H9 (cell line): ENCODE data around the gene SYF2. TPM values are rescaled to one million over a fixed set of nuclear protein-coding genes. Genes with fewer than 3 reads are reported as not detected.

ENCODE experiments used
- DNase-seq: peaks from one replicate; pipeline ENCODE4 v3.0.0-alpha.2; 2017
- H2AFZ ChIP-seq: one replicate; pipeline ENCODE4 v1.6.1; 2013; ENCODE audit warnings: mild to moderate bottlenecking, low read length, control low read depth, moderate library complexity
- H2AK5ac ChIP-seq: 2 replicates; pipeline ENCODE4 v1.6.1; 2013; ENCODE audit warnings: low read length, control low read depth, mixed read lengths; ENCODE audit not compliant: insufficient read length
- H2BK120ac ChIP-seq: one replicate; pipeline ENCODE4 v1.6.1; 2013; ENCODE audit warnings: low read depth, mild to moderate bottlenecking, low read length, control low read depth, inconsistent platforms; ENCODE audit not compliant: poor library complexity, severe bottlenecking
- H2BK12ac ChIP-seq: 2 replicates; pipeline ENCODE4 v1.6.1; 2013; ENCODE audit warnings: low read length, control low read depth, mixed read lengths, low read depth; ENCODE audit not compliant: insufficient read length
- H2BK15ac ChIP-seq: 2 replicates; pipeline ENCODE4 v1.6.1; 2013; ENCODE audit warnings: low read depth, low read length, control low read depth
- H2BK20ac ChIP-seq: one replicate; pipeline ENCODE4 v1.6.1; 2013; ENCODE audit warnings: low read depth, mild to moderate bottlenecking, low read length, control low read depth, inconsistent platforms; ENCODE audit not compliant: poor library complexity, severe bottlenecking
- H2BK5ac ChIP-seq: 2 replicates; pipeline ENCODE4 v1.6.1; 2013; ENCODE audit warnings: low read length, control low read depth, mixed read lengths; ENCODE audit not compliant: insufficient read length
- H3K14ac ChIP-seq: 2 replicates; pipeline ENCODE4 v1.6.1; 2013; ENCODE audit warnings: low read length, control low read depth; ENCODE audit not compliant: insufficient read depth
- H3K18ac ChIP-seq: 2 replicates; pipeline ENCODE4 v1.6.1; 2013; ENCODE audit warnings: low read depth, mild to moderate bottlenecking, mixed read lengths, low read length, control low read depth; ENCODE audit not compliant: insufficient read length
- H3K23ac ChIP-seq: 2 replicates; pipeline ENCODE4 v1.6.1; 2013; ENCODE audit warnings: low read length, control low read depth, mixed read lengths, low read depth; ENCODE audit not compliant: insufficient read length
- H3K23me2 ChIP-seq: 2 replicates; pipeline ENCODE4 v1.6.1; 2013; ENCODE audit warnings: low read depth, mild to moderate bottlenecking, mixed read lengths, low read length, control low read depth; ENCODE audit not compliant: insufficient read length, poor library complexity, severe bottlenecking
- H3K27ac ChIP-seq: 2 replicates; pipeline ENCODE4 v1.5.1; 2013; ENCODE audit warnings: low read length, control low read depth, mixed read lengths, low read depth; ENCODE audit not compliant: insufficient read length
- H3K27me3 ChIP-seq: 2 replicates; pipeline ENCODE4 v1.6.1; 2013; ENCODE audit warnings: low read length, control low read depth, inconsistent platforms; ENCODE audit not compliant: insufficient read depth
- H3K4ac ChIP-seq: 2 replicates; pipeline ENCODE4 v1.6.1; 2013; ENCODE audit warnings: low read depth, mild to moderate bottlenecking, control low read depth, inconsistent platforms, low read length, moderate library complexity
- H3K4me1 ChIP-seq: 2 replicates; pipeline ENCODE4 v1.6.1; 2013; ENCODE audit warnings: low read length, control low read depth, inconsistent platforms; ENCODE audit not compliant: insufficient read depth
- H3K4me2 ChIP-seq: 2 replicates; pipeline ENCODE4 v1.6.1; 2013; ENCODE audit warnings: low read length, control low read depth, mixed read lengths; ENCODE audit not compliant: insufficient read length, insufficient read depth
- H3K56ac ChIP-seq: 2 replicates; pipeline ENCODE4 v1.6.1; 2013; ENCODE audit warnings: low read depth, mild to moderate bottlenecking, mixed read lengths, low read length, control low read depth; ENCODE audit not compliant: insufficient read length
- H3K79me1 ChIP-seq: 2 replicates; pipeline ENCODE4 v1.6.1; 2013; ENCODE audit warnings: low read depth, mild to moderate bottlenecking, moderate library complexity, low read length, control low read depth, inconsistent platforms; ENCODE audit not compliant: insufficient read depth, poor library complexity, severe bottlenecking
- H3K79me2 ChIP-seq: 2 replicates; pipeline ENCODE4 v1.6.1; 2013; ENCODE audit warnings: low read length, control low read depth, inconsistent platforms; ENCODE audit not compliant: insufficient read depth
- H3K9ac ChIP-seq: 2 replicates; pipeline ENCODE4 v1.6.1; 2013; ENCODE audit warnings: low read length, control low read depth, mixed read lengths; ENCODE audit not compliant: insufficient read length; ENCODE audit errors: extremely low read depth
- H3K9me3 ChIP-seq: one replicate; pipeline ENCODE4 v1.6.1; 2013; ENCODE audit warnings: low read depth, low read length, inconsistent platforms; ENCODE audit not compliant: control insufficient read depth
- H3T11ph ChIP-seq: one replicate; pipeline ENCODE4 v1.6.1; 2013; ENCODE audit warnings: mild to moderate bottlenecking, low read length, control low read depth, inconsistent platforms
- H4K20me1 ChIP-seq: one replicate; pipeline ENCODE4 v1.6.1; 2013; ENCODE audit not compliant: control insufficient read depth, insufficient read length, insufficient read depth
- H4K5ac ChIP-seq: 2 replicates; pipeline ENCODE4 v1.6.1; 2013; ENCODE audit warnings: low read depth, mild to moderate bottlenecking, mixed read lengths, low read length, control low read depth; ENCODE audit not compliant: insufficient read length
- H4K8ac ChIP-seq: replicated peaks from 2 replicates; pipeline ENCODE4 v1.6.1; 2013; ENCODE audit warnings: low read length, control low read depth, mixed read lengths, low read depth; ENCODE audit not compliant: insufficient read length
- H4K91ac ChIP-seq: 2 replicates; pipeline ENCODE4 v1.6.1; 2013; ENCODE audit warnings: low read depth, mild to moderate bottlenecking, moderate library complexity, mixed read lengths, low read length, control low read depth; ENCODE audit not compliant: insufficient read length
- H3K27ac Mint-ChIP-seq, 3 experiments: 2 replicates in 2 of 3; 3 replicates in 1 of 3; pipeline ENCODE4 v1.8.0; 2020 to 2021; ENCODE audit warnings: mixed read lengths in 3 of 3, mild to moderate bottlenecking in 1 of 3, moderate library complexity in 1 of 3
- H3K27me3 Mint-ChIP-seq: 2 replicates; pipeline ENCODE4 v1.8.0; 2021; ENCODE audit warnings: low read depth, mild to moderate bottlenecking, moderate library complexity, mixed read lengths
- H3K36me3 Mint-ChIP-seq, 3 experiments: 2 replicates in 2 of 3; 3 replicates in 1 of 3; pipeline ENCODE4 v1.8.0; 2020 to 2021; ENCODE audit warnings: low read depth in 3 of 3, mixed read lengths in 3 of 3; ENCODE audit not compliant: insufficient read depth in 1 of 3
- H3K4me1 Mint-ChIP-seq, 2 experiments: 2 replicates each; pipeline ENCODE4 v1.8.0; 2020; ENCODE audit warnings: mixed read lengths in 2 of 2
- H3K4me3 Mint-ChIP-seq, 2 experiments: 2 replicates in 1 of 2; 3 replicates in 1 of 2; pipeline ENCODE4 v1.8.0; 2020 to 2021; ENCODE audit warnings: mild to moderate bottlenecking in 2 of 2, mixed read lengths in 2 of 2, moderate library complexity in 1 of 2
- H3K9me3 Mint-ChIP-seq, 2 experiments: 2 replicates in 1 of 2; 3 replicates in 1 of 2; pipeline ENCODE4 v1.8.0; 2020; ENCODE audit warnings: mild to moderate bottlenecking in 2 of 2, mixed read lengths in 2 of 2, moderate library complexity in 1 of 2
- CTCF ChIP-seq: fragments of 200-600 bp; sonication (generic); conservative IDR thresholded peaks from 3 replicates; pipeline ENCODE4 v1.8.0; 2021; ENCODE audit warnings: antibody characterized with exemption, mild to moderate bottlenecking
- WGBS: extraction: QIAGEN DNeasy Blood & Tissue Kit; methylation state at CpG from one replicate; pipeline ENCODE4 v1.1.7; 2013; ENCODE audit warnings: missing lambda C conversion rate, low lambda C conversion rate, mixed read lengths; ENCODE audit not compliant: insufficient read length; ENCODE audit errors: extremely low coverage; 5-methylcytosine and 5-hydroxymethylcytosine counted together
- total RNA-seq: library from RNA; stranded (reverse); gene quantifications from 2 replicates; pipeline ENCODE4 v1.2.1, GENCODE V29; 2021

SYF2 gene
- total RNA-seq, 1 experiment from 2014 or later = 36.5 TPM

- H3K9me3 ChIP-seq = no peaks in the 10 kb centered on the region
- no peak overlapping the region for H3K56ac ChIP-seq
- no peaks in the 10 kb centered on the region for H3K27me3 ChIP-seq
- no peak overlapping the region for H2BK12ac ChIP-seq
- Mint-ChIP-seq H3K36me3 (no peaks in the 10 kb centered on the region), H3K4me1 (no peaks in the 10 kb centered on the region), H3K27ac (no peak overlapping the region), H3K27me3 (no peaks in the 10 kb centered on the region; the same call in 1 of the 2 replicates), H3K4me3 (no peak overlapping the region), H3K9me3 (no peaks in the 10 kb centered on the region)
- no peak overlapping the region for H2BK15ac ChIP-seq
- no peak overlapping the region for H3K18ac ChIP-seq
- no CpG with 5 or more reads among the region's 5 CpGs for WGBS
- no peaks in the 10 kb centered on the region for H3K23me2 ChIP-seq
- no peak overlapping the region for H2BK5ac ChIP-seq
- H2BK20ac ChIP-seq = no peak overlapping the region
- no peaks in the 10 kb centered on the region for H3K79me2 ChIP-seq
- no peak overlapping the region for H4K8ac ChIP-seq
- no peaks in the 10 kb centered on the region for H3K4me1 ChIP-seq
- no peak overlapping the region for H3K23ac ChIP-seq
- no peaks in the 10 kb centered on the region for H3K79me1 ChIP-seq
- H3K4me2 ChIP-seq = no peak overlapping the region
- no peak overlapping the region for H3K4ac ChIP-seq
- H3K9ac ChIP-seq = no peak overlapping the region
- no peaks in the 10 kb centered on the region for H4K20me1 ChIP-seq
- no peak overlapping the region for H3K27ac ChIP-seq
- H4K5ac ChIP-seq = no peak overlapping the region
- DNase-seq = no peak
- no peak overlapping the region for H3K14ac ChIP-seq
- H4K91ac ChIP-seq = no peak overlapping the region
- no peak overlapping the region for H3T11ph ChIP-seq
- no peak overlapping the region for H2BK120ac ChIP-seq
- TF ChIP-seq CTCF = no peak
- no peak overlapping the region for H2AK5ac ChIP-seq
- no peak overlapping the region for H2AFZ ChIP-seq
Measured at GRCh38 chr1:25187077-25187476, 45.2 kb downstream of the SYF2 start.
